Measurements from ENCODE around the gene COL4A6.
"Not testable (repeated sequence)": the region's sequence is repeated elsewhere in the genome, so short reads cannot be mapped to it uniquely, and the experiment has no call there.

COL4A6 gene

GRCh38 chrX:108380222-108380621 is 58.0 kb downstream of the COL4A6 start:
- Histone ChIP-seq H3K4me2 (ENCODE audit: low read length) (no peak overlapping the region), H3K4me1 (no peaks in the 10 kb centered on the region)

GRCh38 chrX:108376821-108377220 is 61.4 kb downstream of the COL4A6 start:
- H3K4me1 ChIP-seq; H2AFZ ChIP-seq; H3K4me2 ChIP-seq (ENCODE audit: low read length); H3K27ac ChIP-seq; H3K27me3 ChIP-seq (ENCODE audit: control insufficient read depth, insufficient read depth, low read length); H3K4me3 ChIP-seq (ENCODE audit: low read depth, low read length); H3K36me3 ChIP-seq (ENCODE audit: control insufficient read depth, insufficient read depth, low read length); H3K9ac ChIP-seq; H3K79me2 ChIP-seq; H3K9me3 ChIP-seq (ENCODE audit: control insufficient read depth, low read length): not testable (repeated sequence)

More at GRCh38 chrX:108380222-108380621, 58.0 kb downstream of the COL4A6 start:
- H3K27ac ChIP-seq: no peak overlapping the region
- no peaks in the 10 kb centered on the region for H3K9me3 ChIP-seq (ENCODE audit: control insufficient read depth, low read length)
- no peaks in the 10 kb centered on the region for H3K79me2 ChIP-seq
- no peak overlapping the region for H2AFZ ChIP-seq
- no peak overlapping the region for H3K9ac ChIP-seq
- no peaks in the 10 kb centered on the region for H3K36me3 ChIP-seq (ENCODE audit: control insufficient read depth, insufficient read depth, low read length)
- no peaks in the 10 kb centered on the region for H3K27me3 ChIP-seq (ENCODE audit: control insufficient read depth, insufficient read depth, low read length)
- TF ChIP-seq CTCF (IDR thresholded peaks at IDR 0.05): no peak
- no peak overlapping the region for H3K4me3 ChIP-seq (ENCODE audit: low read depth, low read length)

GRCh38 chrX:108375591-108375990 is 62.6 kb downstream of the COL4A6 start:
- H2AFZ ChIP-seq; H3K4me3 ChIP-seq (ENCODE audit: low read depth, low read length); H3K4me1 ChIP-seq; H3K4me2 ChIP-seq (ENCODE audit: low read length); H3K27ac ChIP-seq; H3K36me3 ChIP-seq (ENCODE audit: control insufficient read depth, insufficient read depth, low read length); H3K9me3 ChIP-seq (ENCODE audit: control insufficient read depth, low read length); H3K9ac ChIP-seq; H3K79me2 ChIP-seq; H3K27me3 ChIP-seq (ENCODE audit: control insufficient read depth, insufficient read depth, low read length): not testable (repeated sequence)

- Histone ChIP-seq H2AFZ (no peak overlapping the region), H3K9me3 (ENCODE audit: control insufficient read depth, low read length) (no peaks in the 10 kb centered on the region), H3K4me1 (no peaks in the 10 kb centered on the region), H3K27ac (no peak overlapping the region), H3K9ac (no peak overlapping the region), H3K36me3 (ENCODE audit: control insufficient read depth, insufficient read depth, low read length) (no peaks in the 10 kb centered on the region), H3K27me3 (ENCODE audit: control insufficient read depth, insufficient read depth, low read length) (no peaks in the 10 kb centered on the region), H3K4me3 (ENCODE audit: low read depth, low read length) (no peak overlapping the region), H3K4me2 (ENCODE audit: low read length) (no peak overlapping the region), H3K79me2 (no peaks in the 10 kb centered on the region)
- no peak for TF ChIP-seq CTCF (IDR thresholded peaks at IDR 0.05)
Measured at GRCh38 chrX:108366644-108367406, 71.4 kb downstream of the COL4A6 start.

- H3K36me3 ChIP-seq (ENCODE audit: control insufficient read depth, insufficient read depth, low read length): no peaks in the 10 kb centered on the region
- no peak overlapping the region for H3K27ac ChIP-seq
- TF ChIP-seq CTCF (IDR thresholded peaks at IDR 0.05): no peak
- no peak overlapping the region for H3K9ac ChIP-seq
- no peaks in the 10 kb centered on the region for H3K27me3 ChIP-seq (ENCODE audit: control insufficient read depth, insufficient read depth, low read length)
- no peaks in the 10 kb centered on the region for H3K4me1 ChIP-seq
- no peak overlapping the region for H2AFZ ChIP-seq
- no peaks in the 10 kb centered on the region for H3K9me3 ChIP-seq (ENCODE audit: control insufficient read depth, low read length)
- no peak overlapping the region for H3K4me3 ChIP-seq (ENCODE audit: low read depth, low read length)
- H3K4me2 ChIP-seq (ENCODE audit: low read length): no peak overlapping the region
- H3K79me2 ChIP-seq: no peaks in the 10 kb centered on the region
Measured at GRCh38 chrX:108362026-108362425, 76.2 kb downstream of the COL4A6 start.

- no peaks in the 10 kb centered on the region for H3K4me1 ChIP-seq
- TF ChIP-seq CTCF (IDR thresholded peaks at IDR 0.05): no peak
- no peak overlapping the region for H3K4me2 ChIP-seq (ENCODE audit: low read length)
- H2AFZ ChIP-seq: no peak overlapping the region
- H3K4me3 ChIP-seq (ENCODE audit: low read depth, low read length): no peak overlapping the region
- H3K27ac ChIP-seq: no peak overlapping the region
- no peaks in the 10 kb centered on the region for H3K79me2 ChIP-seq
- H3K9me3 ChIP-seq (ENCODE audit: control insufficient read depth, low read length): no peaks in the 10 kb centered on the region
- no peak overlapping the region for H3K9ac ChIP-seq
- no peaks in the 10 kb centered on the region for H3K36me3 ChIP-seq (ENCODE audit: control insufficient read depth, insufficient read depth, low read length)
- no peaks in the 10 kb centered on the region for H3K27me3 ChIP-seq (ENCODE audit: control insufficient read depth, insufficient read depth, low read length)
Measured at GRCh38 chrX:108361316-108361715, 76.9 kb downstream of the COL4A6 start.
